Esophagus muscularis mucosa (tissue), 4 donors: ENCODE data around the gene JMJD1C. TPM values are rescaled to one million over a fixed set of nuclear protein-coding genes. Genes with fewer than 3 reads are reported as not detected.

Experiments used
- DNase-seq: peaks from one replicate; pipeline ENCODE4 v3.0.0-alpha.2; 2017; ENCODE audit errors: extremely low spot score
- H3K27ac ChIP-seq, 4 donors: fragments of 200-600 bp; sonication (generic); replicated peaks in 1 of 4; 1 replicate in 3 of 4; 2 replicates in 1 of 4; pipeline ENCODE4 v1.5.1; 2016 to 2019; ENCODE audit warnings: mild to moderate bottlenecking in 1 of 4
- H3K27me3 ChIP-seq, 4 donors: fragments of 200-600 bp; sonication (generic); one replicate each; pipeline versions ENCODE4 v1.5.1 to v1.6.0; 2016 to 2019
- H3K36me3 ChIP-seq, 4 donors: fragments of 200-600 bp; sonication (generic); one replicate each; pipeline ENCODE4 v1.5.1; 2016 to 2019
- H3K4me1 ChIP-seq, 4 donors: fragments of 200-600 bp; sonication (generic); one replicate each; pipeline ENCODE4 v1.5.1; 2016 to 2019
- H3K4me3 ChIP-seq, 4 donors: fragments of 200-600 bp; sonication (generic); 1 replicate in 2 of 4; 2 replicates in 2 of 4; pipeline ENCODE4 v1.5.1; 2016 to 2019; ENCODE audit warnings: mild to moderate bottlenecking in 4 of 4, moderate library complexity in 1 of 4
- H3K9me3 ChIP-seq, 4 donors: fragments of 200-600 bp; sonication (generic); 1 replicate in 3 of 4; 2 replicates in 1 of 4; pipeline ENCODE4 v1.5.1; 2016 to 2019
- CTCF ChIP-seq, 3 experiments: fragments of 200-600 bp in 2 of 3; fragments of 450-650 bp in 1 of 3; sonication (generic) in 2 of 3; IDR thresholded peaks; one replicate each; pipeline ENCODE4 v1.5.1; 2017 to 2019; ENCODE audit warnings: antibody characterized with exemption in 3 of 3, mild to moderate bottlenecking in 2 of 3, moderate library complexity in 1 of 3
- EP300 ChIP-seq: sonication (generic); formaldehyde crosslinking; IDR thresholded peaks from one replicate; pipeline ENCODE4 v1.6.1; 2017; ENCODE audit warnings: antibody characterized with exemption
- POLR2A ChIP-seq: fragments of 450-650 bp; IDR thresholded peaks from one replicate; pipeline ENCODE4 v1.6.1; 2017; ENCODE audit warnings: antibody characterized with exemption, moderate library complexity, mild to moderate bottlenecking, low read depth
- POLR2AphosphoS5 ChIP-seq, 2 donors: sonication (generic); formaldehyde crosslinking; IDR thresholded peaks; one replicate each; pipeline ENCODE4 v1.6.1; 2017; ENCODE audit warnings: antibody characterized with exemption in 2 of 2
- WGBS: methylation state at CpG from one replicate; pipeline ENCODE4 v1.1.5; 2018; 5-methylcytosine and 5-hydroxymethylcytosine counted together
- intact Hi-C: fragments of 100-400 bp; cut with DNase I; formaldehyde crosslinking; loops from one replicate; pipeline ENCODE4 v1.15.1; 2023
- total RNA-seq, 4 donors: library from RNA; depleted of rRNA; stranded (reverse); fragments of >200 nt; gene quantifications; one replicate each; pipeline versions ENCODE4 v1.1.0 to v1.2.1, GENCODE V29; 2016

JMJD1C gene
- total RNA-seq, 4 donors from 2014 or later, result 60.3 to 89.7 (median 79.8) TPM

GRCh38 chr10:63265683-63266235 is 200.0 kb downstream of the JMJD1C start:
- 8% methylated on average over 2 of the region's 2 CpGs for WGBS
- peak overlapping the region; percentile 81 to 88 (median 86) for H3K27ac ChIP-seq

GRCh38 chr10:63265222-63265617 is 200.6 kb downstream of the JMJD1C start:
- Histone ChIP-seq H3K9me3 (no peaks in the 10 kb centered on the region), H3K36me3 (peaks cover 0 to 9% (median 4%) of the 10 kb centered on the region in 4 donors), H3K27ac (peak overlapping the region; percentile 81 to 88 (median 86)), H3K4me1 (peaks cover 39 to 62% (median 47%) of the 10 kb centered on the region in 4 donors), H3K4me3 (peak overlapping the region; percentile 46 to 61 (median 58)), H3K27me3 (no peaks in the 10 kb centered on the region)
- WGBS, result 2% methylated on average over 5 of the region's 5 CpGs
- DNase-seq, result no peak
- intact Hi-C loops, result loop anchor here (5.0 kb wide), 1 partner anchor 257 kb away; the partner anchor contains the start of gene REEP3
- TF ChIP-seq POLR2AphosphoS5 (IDR thresholded peaks at IDR 0.05) (peak in 1 of 2 donors; percentile 55), CTCF (IDR thresholded peaks at IDR 0.05) (no peak), EP300 (no peak), POLR2A (no peak)

More at GRCh38 chr10:63265683-63266235, 200.0 kb downstream of the JMJD1C start:
- no peak for DNase-seq
- H3K9me3 ChIP-seq, result no peaks in the 10 kb centered on the region
- H3K4me3 ChIP-seq, result peak overlapping the region; percentile 46 to 61 (median 58)
- H3K27me3 ChIP-seq, result no peaks in the 10 kb centered on the region
- TF ChIP-seq POLR2A (no peak), EP300 (no peak), POLR2AphosphoS5 (IDR thresholded peaks at IDR 0.05) (no peak), CTCF (IDR thresholded peaks at IDR 0.05) (no peak)
- peaks cover 0 to 6% (median 3%) of the 10 kb centered on the region in 4 donors for H3K36me3 ChIP-seq
- H3K4me1 ChIP-seq, result peaks cover 38 to 59% (median 45%) of the 10 kb centered on the region in 4 donors
- intact Hi-C loops, result loop anchor here (5.0 kb wide), 1 partner anchor 257 kb away; the partner anchor contains the start of gene REEP3

- Histone ChIP-seq H3K27me3 (no peaks in the 10 kb centered on the region), H3K4me3 (peak overlapping the region; percentile 46 to 61 (median 58)), H3K27ac (peak overlapping the region; percentile 81 to 88 (median 86)), H3K4me1 (peaks cover 44 to 59% (median 52%) of the 10 kb centered on the region in 4 donors), H3K36me3 (peaks cover 0 to 9% (median 4%) of the 10 kb centered on the region in 4 donors), H3K9me3 (no peaks in the 10 kb centered on the region)
- DNase-seq, result no peak
- intact Hi-C loops, result loop anchor here (5.0 kb wide), 1 partner anchor 258 kb away; the partner anchor contains the start of gene REEP3
- TF ChIP-seq EP300 (no peak), POLR2A (no peak), POLR2AphosphoS5 (IDR thresholded peaks at IDR 0.05) (no peak), CTCF (IDR thresholded peaks at IDR 0.05) (no peak)
These were observed 201.1 kb downstream of the JMJD1C start for GRCh38 chr10:63264617-63265221.

- intact Hi-C loops, result no loop called here
- Histone ChIP-seq H3K27ac (peak overlapping the region; percentile 81 to 88 (median 86)), H3K36me3 (peaks cover 0 to 9% (median 4%) of the 10 kb centered on the region in 4 donors), H3K27me3 (no peaks in the 10 kb centered on the region), H3K9me3 (no peaks in the 10 kb centered on the region), H3K4me3 (no peak overlapping the region), H3K4me1 (peaks cover 57 to 75% (median 71%) of the 10 kb centered on the region in 4 donors)
- 37% methylated on average over 5 of the region's 5 CpGs for WGBS
- DNase-seq, result no peak
- no peak for TF ChIP-seq POLR2A
- no peak for TF ChIP-seq CTCF (IDR thresholded peaks at IDR 0.05)
- TF ChIP-seq EP300, result no peak
- TF ChIP-seq POLR2AphosphoS5 (IDR thresholded peaks at IDR 0.05), result no peak
These were observed 203.2 kb downstream of the JMJD1C start for GRCh38 chr10:63262430-63263073.
